H9 (cell line): ENCODE data around the gene SAMD15. TPM values are rescaled to one million over a fixed set of nuclear protein-coding genes. Genes with fewer than 3 reads are reported as not detected.

Source experiments
- DNase-seq: peaks from one replicate; pipeline ENCODE4 v3.0.0-alpha.2; 2017
- H2AFZ ChIP-seq: one replicate; pipeline ENCODE4 v1.6.1; 2013; ENCODE audit warnings: mild to moderate bottlenecking, low read length, control low read depth, moderate library complexity
- H2AK5ac ChIP-seq: 2 replicates; pipeline ENCODE4 v1.6.1; 2013; ENCODE audit warnings: low read length, control low read depth, mixed read lengths; ENCODE audit not compliant: insufficient read length
- H2BK120ac ChIP-seq: one replicate; pipeline ENCODE4 v1.6.1; 2013; ENCODE audit warnings: low read depth, mild to moderate bottlenecking, low read length, control low read depth, inconsistent platforms; ENCODE audit not compliant: poor library complexity, severe bottlenecking
- H2BK12ac ChIP-seq: 2 replicates; pipeline ENCODE4 v1.6.1; 2013; ENCODE audit warnings: low read length, control low read depth, mixed read lengths, low read depth; ENCODE audit not compliant: insufficient read length
- H2BK15ac ChIP-seq: 2 replicates; pipeline ENCODE4 v1.6.1; 2013; ENCODE audit warnings: low read depth, low read length, control low read depth
- H2BK20ac ChIP-seq: one replicate; pipeline ENCODE4 v1.6.1; 2013; ENCODE audit warnings: low read depth, mild to moderate bottlenecking, low read length, control low read depth, inconsistent platforms; ENCODE audit not compliant: poor library complexity, severe bottlenecking
- H2BK5ac ChIP-seq: 2 replicates; pipeline ENCODE4 v1.6.1; 2013; ENCODE audit warnings: low read length, control low read depth, mixed read lengths; ENCODE audit not compliant: insufficient read length
- H3K14ac ChIP-seq: 2 replicates; pipeline ENCODE4 v1.6.1; 2013; ENCODE audit warnings: low read length, control low read depth; ENCODE audit not compliant: insufficient read depth
- H3K18ac ChIP-seq: 2 replicates; pipeline ENCODE4 v1.6.1; 2013; ENCODE audit warnings: low read depth, mild to moderate bottlenecking, mixed read lengths, low read length, control low read depth; ENCODE audit not compliant: insufficient read length
- H3K23ac ChIP-seq: 2 replicates; pipeline ENCODE4 v1.6.1; 2013; ENCODE audit warnings: low read length, control low read depth, mixed read lengths, low read depth; ENCODE audit not compliant: insufficient read length
- H3K23me2 ChIP-seq: 2 replicates; pipeline ENCODE4 v1.6.1; 2013; ENCODE audit warnings: low read depth, mild to moderate bottlenecking, mixed read lengths, low read length, control low read depth; ENCODE audit not compliant: insufficient read length, poor library complexity, severe bottlenecking
- H3K27ac ChIP-seq: 2 replicates; pipeline ENCODE4 v1.5.1; 2013; ENCODE audit warnings: low read length, control low read depth, mixed read lengths, low read depth; ENCODE audit not compliant: insufficient read length
- H3K27me3 ChIP-seq: 2 replicates; pipeline ENCODE4 v1.6.1; 2013; ENCODE audit warnings: low read length, control low read depth, inconsistent platforms; ENCODE audit not compliant: insufficient read depth
- H3K4ac ChIP-seq: 2 replicates; pipeline ENCODE4 v1.6.1; 2013; ENCODE audit warnings: low read depth, mild to moderate bottlenecking, control low read depth, inconsistent platforms, low read length, moderate library complexity
- H3K4me1 ChIP-seq: 2 replicates; pipeline ENCODE4 v1.6.1; 2013; ENCODE audit warnings: low read length, control low read depth, inconsistent platforms; ENCODE audit not compliant: insufficient read depth
- H3K4me2 ChIP-seq: 2 replicates; pipeline ENCODE4 v1.6.1; 2013; ENCODE audit warnings: low read length, control low read depth, mixed read lengths; ENCODE audit not compliant: insufficient read length, insufficient read depth
- H3K56ac ChIP-seq: 2 replicates; pipeline ENCODE4 v1.6.1; 2013; ENCODE audit warnings: low read depth, mild to moderate bottlenecking, mixed read lengths, low read length, control low read depth; ENCODE audit not compliant: insufficient read length
- H3K79me1 ChIP-seq: 2 replicates; pipeline ENCODE4 v1.6.1; 2013; ENCODE audit warnings: low read depth, mild to moderate bottlenecking, moderate library complexity, low read length, control low read depth, inconsistent platforms; ENCODE audit not compliant: insufficient read depth, poor library complexity, severe bottlenecking
- H3K79me2 ChIP-seq: 2 replicates; pipeline ENCODE4 v1.6.1; 2013; ENCODE audit warnings: low read length, control low read depth, inconsistent platforms; ENCODE audit not compliant: insufficient read depth
- H3K9ac ChIP-seq: 2 replicates; pipeline ENCODE4 v1.6.1; 2013; ENCODE audit warnings: low read length, control low read depth, mixed read lengths; ENCODE audit not compliant: insufficient read length; ENCODE audit errors: extremely low read depth
- H3K9me3 ChIP-seq: one replicate; pipeline ENCODE4 v1.6.1; 2013; ENCODE audit warnings: low read depth, low read length, inconsistent platforms; ENCODE audit not compliant: control insufficient read depth
- H3T11ph ChIP-seq: one replicate; pipeline ENCODE4 v1.6.1; 2013; ENCODE audit warnings: mild to moderate bottlenecking, low read length, control low read depth, inconsistent platforms
- H4K20me1 ChIP-seq: one replicate; pipeline ENCODE4 v1.6.1; 2013; ENCODE audit not compliant: control insufficient read depth, insufficient read length, insufficient read depth
- H4K5ac ChIP-seq: 2 replicates; pipeline ENCODE4 v1.6.1; 2013; ENCODE audit warnings: low read depth, mild to moderate bottlenecking, mixed read lengths, low read length, control low read depth; ENCODE audit not compliant: insufficient read length
- H4K8ac ChIP-seq: replicated peaks from 2 replicates; pipeline ENCODE4 v1.6.1; 2013; ENCODE audit warnings: low read length, control low read depth, mixed read lengths, low read depth; ENCODE audit not compliant: insufficient read length
- H4K91ac ChIP-seq: 2 replicates; pipeline ENCODE4 v1.6.1; 2013; ENCODE audit warnings: low read depth, mild to moderate bottlenecking, moderate library complexity, mixed read lengths, low read length, control low read depth; ENCODE audit not compliant: insufficient read length
- H3K27ac Mint-ChIP-seq, 3 experiments: 2 replicates in 2 of 3; 3 replicates in 1 of 3; pipeline ENCODE4 v1.8.0; 2020 to 2021; ENCODE audit warnings: mixed read lengths in 3 of 3, mild to moderate bottlenecking in 1 of 3, moderate library complexity in 1 of 3
- H3K27me3 Mint-ChIP-seq: 2 replicates; pipeline ENCODE4 v1.8.0; 2021; ENCODE audit warnings: low read depth, mild to moderate bottlenecking, moderate library complexity, mixed read lengths
- H3K36me3 Mint-ChIP-seq, 3 experiments: 2 replicates in 2 of 3; 3 replicates in 1 of 3; pipeline ENCODE4 v1.8.0; 2020 to 2021; ENCODE audit warnings: low read depth in 3 of 3, mixed read lengths in 3 of 3; ENCODE audit not compliant: insufficient read depth in 1 of 3
- H3K4me1 Mint-ChIP-seq, 2 experiments: 2 replicates each; pipeline ENCODE4 v1.8.0; 2020; ENCODE audit warnings: mixed read lengths in 2 of 2
- H3K4me3 Mint-ChIP-seq, 2 experiments: 2 replicates in 1 of 2; 3 replicates in 1 of 2; pipeline ENCODE4 v1.8.0; 2020 to 2021; ENCODE audit warnings: mild to moderate bottlenecking in 2 of 2, mixed read lengths in 2 of 2, moderate library complexity in 1 of 2
- H3K9me3 Mint-ChIP-seq, 2 experiments: 2 replicates in 1 of 2; 3 replicates in 1 of 2; pipeline ENCODE4 v1.8.0; 2020; ENCODE audit warnings: mild to moderate bottlenecking in 2 of 2, mixed read lengths in 2 of 2, moderate library complexity in 1 of 2
- CTCF ChIP-seq: fragments of 200-600 bp; sonication (generic); conservative IDR thresholded peaks from 3 replicates; pipeline ENCODE4 v1.8.0; 2021; ENCODE audit warnings: antibody characterized with exemption, mild to moderate bottlenecking
- WGBS: extraction: QIAGEN DNeasy Blood & Tissue Kit; methylation state at CpG from one replicate; pipeline ENCODE4 v1.1.7; 2013; ENCODE audit warnings: missing lambda C conversion rate, low lambda C conversion rate, mixed read lengths; ENCODE audit not compliant: insufficient read length; ENCODE audit errors: extremely low coverage; 5-methylcytosine and 5-hydroxymethylcytosine counted together
- total RNA-seq: library from RNA; stranded (reverse); gene quantifications from 2 replicates; pipeline ENCODE4 v1.2.1, GENCODE V29; 2021

Gene SAMD15
- total RNA-seq, 1 experiment from 2014 or later, result 1.1 TPM

GRCh38 chr14:77364146-77364545 is 13.0 kb upstream of the SAMD15 start:
- peak overlapping the region in 1 of 3 experiments; percentile 28; a peak in 1 of 7 replicates for H3K27ac Mint-ChIP-seq
- H3K27me3 Mint-ChIP-seq, result no peaks in the 10 kb centered on the region
- Histone ChIP-seq H3K4me1 (no peaks in the 10 kb centered on the region), H3K79me2 (no peaks in the 10 kb centered on the region), H3K4me2 (no peak overlapping the region), H2AK5ac (no peak overlapping the region), H3K23me2 (no peaks in the 10 kb centered on the region), H3K27ac (no peak overlapping the region), H2BK12ac (no peak overlapping the region), H4K5ac (no peak overlapping the region), H2BK120ac (no peak overlapping the region), H3K9me3 (no peaks in the 10 kb centered on the region), H2AFZ (no peak overlapping the region), H3K18ac (no peak overlapping the region), H4K20me1 (no peaks in the 10 kb centered on the region), H4K91ac (no peak overlapping the region), H3K4ac (no peak overlapping the region), H4K8ac (no peak overlapping the region), H3T11ph (no peak overlapping the region), H3K9ac (no peak overlapping the region), H3K27me3 (no peaks in the 10 kb centered on the region), H2BK15ac (no peak overlapping the region), H3K23ac (no peak overlapping the region), H3K79me1 (no peaks in the 10 kb centered on the region), H3K14ac (no peak overlapping the region), H2BK20ac (no peak overlapping the region), H2BK5ac (no peak overlapping the region), H3K56ac (no peak overlapping the region)
- TF ChIP-seq CTCF, result no peak
- DNase-seq, result no peak
- H3K9me3 Mint-ChIP-seq, result no peaks in the 10 kb centered on the region
- no CpG with 5 or more reads among the region's 3 CpGs for WGBS
- H3K4me1 Mint-ChIP-seq, result no peaks in the 10 kb centered on the region; a peak in 1 of 4 replicates
- H3K36me3 Mint-ChIP-seq, result no peaks in the 10 kb centered on the region
- H3K4me3 Mint-ChIP-seq, result no peak overlapping the region
